ENCODE results near the gene RIF1. TPM values are rescaled to one million over a fixed set of nuclear protein-coding genes. Genes with fewer than 3 reads are reported as not detected.

Gene RIF1
- total RNA-seq = 75.4 TPM

GRCh38 chr2:151409601-151410484 lies at the start of gene RIF1:
Gene RIF1, plus strand, starts transcription at chr2:151409902. Its CDS starts 522 bp downstream, at chr2:151410424.

Small RNA genes lying within 50 kb of the gene (small RNA-seq; reads per million reads assigned to genes)
- gene MIR4773-1 (not detected), gene RN7SL124P (not detected)

Other genes with a start within 250 kb of the RIF1 start
- gene RBM43, start 148.0 kb upstream of the RIF1 start, total RNA-seq = 5.1 TPM
- 2.1 TPM for gene NMI, start 120.2 kb upstream of the RIF1 start, total RNA-seq
- gene TNFAIP6, start 52.3 kb upstream of the RIF1 start, total RNA-seq = 1.2 TPM

All from diencephalon (tissue), 1 donor.